ENCODE results near the gene HS6ST3. TPM values are rescaled to one million over a fixed set of nuclear protein-coding genes. Genes with fewer than 3 reads are reported as not detected.

The HS6ST3 gene
- total and polyA plus RNA-seq, 8 donors = 0.03 to 0.15 (median 0.10) TPM

- H3K4me3 ChIP-seq = no peak overlapping the region
- H3K27me3 ChIP-seq = peaks cover 41 to 73% of the 10 kb centered on the region in 2 donors
- TF ChIP-seq CTCF (IDR thresholded peaks at IDR 0.05) = no peak
- DNase-seq = no peak
- H3K4me1 ChIP-seq = peaks cover 5 to 13% of the 10 kb centered on the region in 2 donors
- no peak overlapping the region for H3K27ac ChIP-seq
- H3K9me3 ChIP-seq = no peaks in the 10 kb centered on the region
- H3K36me3 ChIP-seq = no peaks in the 10 kb centered on the region
- intact Hi-C loops (cut with DNase I) = no loop called here
- no peak for ATAC-seq
Observed at GRCh38 chr13:96086736-96087135, 3.2 kb upstream of the HS6ST3 start.

- intact Hi-C loops (cut with DNase I) = no loop called here
- no peak overlapping the region for H3K27ac ChIP-seq
- H3K27me3 ChIP-seq = peaks cover 54 to 89% of the 10 kb centered on the region in 2 donors
- H3K9me3 ChIP-seq = no peaks in the 10 kb centered on the region
- DNase-seq (no peak), ATAC-seq (no peak)
- H3K4me3 ChIP-seq = no peak overlapping the region
- TF ChIP-seq CTCF (IDR thresholded peaks at IDR 0.05) = no peak
- H3K4me1 ChIP-seq = peaks cover 5 to 13% of the 10 kb centered on the region in 2 donors
- H3K36me3 ChIP-seq = no peaks in the 10 kb centered on the region
Observed at GRCh38 chr13:96089139-96089538, 768 bp upstream of the HS6ST3 start.

- Histone ChIP-seq H3K27me3 (peaks cover 54 to 90% of the 10 kb centered on the region in 2 donors), H3K9me3 (no peaks in the 10 kb centered on the region), H3K27ac (no peak overlapping the region), H3K4me1 (peaks cover 5 to 13% of the 10 kb centered on the region in 2 donors), H3K4me3 (peak overlapping the region; percentile 24 to 30), H3K36me3 (no peaks in the 10 kb centered on the region)
- ATAC-seq (peak; percentile 22), DNase-seq (peak in 1 of 4 donors; percentile 61)
- intact Hi-C loops (cut with DNase I) = no loop called here
- TF ChIP-seq CTCF (IDR thresholded peaks at IDR 0.05) = no peak
Observed at GRCh38 chr13:96090240-96091101, 564 bp downstream of the HS6ST3 start.

- no peaks in the 10 kb centered on the region for H3K36me3 ChIP-seq
- H3K4me1 ChIP-seq = peaks cover 5 to 13% of the 10 kb centered on the region in 2 donors
- intact Hi-C loops (cut with DNase I) = no loop called here
- ATAC-seq (peak; percentile 42), DNase-seq (peak in 2 of 4 donors; percentile 10 to 72)
- H3K27me3 ChIP-seq = peaks cover 54 to 86% of the 10 kb centered on the region in 2 donors
- no peaks in the 10 kb centered on the region for H3K9me3 ChIP-seq
- H3K4me3 ChIP-seq = peak overlapping the region in 1 of 2 donors; percentile 22
- no peak overlapping the region for H3K27ac ChIP-seq
- TF ChIP-seq CTCF (IDR thresholded peaks at IDR 0.05) = no peak
Observed at GRCh38 chr13:96091164-96092117, 1.5 kb downstream of the HS6ST3 start.
